Measurements from ENCODE around the gene TOMM5.

Gene TOMM5

DNA sequence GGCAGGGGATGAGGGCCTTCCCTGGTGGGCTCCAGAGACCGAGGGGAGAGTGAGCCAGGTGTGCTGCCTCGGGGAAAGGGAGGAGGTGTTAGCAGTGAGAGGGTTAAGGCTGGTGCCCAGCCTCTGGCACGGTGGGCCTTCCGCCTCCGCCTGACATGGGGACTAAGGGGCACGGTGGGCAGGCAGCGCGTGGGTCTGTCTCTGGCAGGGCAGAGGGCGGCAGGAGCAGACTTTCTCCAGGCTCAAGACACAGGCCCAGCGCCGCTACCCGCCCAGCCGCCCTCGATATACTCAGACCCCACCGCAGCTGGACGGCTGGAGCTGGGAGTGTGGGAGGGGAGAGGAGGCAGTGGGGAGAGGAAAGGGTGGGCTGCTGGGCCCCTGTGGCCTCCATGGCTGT, 43.4 kb upstream of the TOMM5 start:
- in situ Hi-C loops (cut with HindIII; ENCODE audit: low sequenced_read_pairs) = no loop called here
- TF ChIP-seq, protein P1, sequence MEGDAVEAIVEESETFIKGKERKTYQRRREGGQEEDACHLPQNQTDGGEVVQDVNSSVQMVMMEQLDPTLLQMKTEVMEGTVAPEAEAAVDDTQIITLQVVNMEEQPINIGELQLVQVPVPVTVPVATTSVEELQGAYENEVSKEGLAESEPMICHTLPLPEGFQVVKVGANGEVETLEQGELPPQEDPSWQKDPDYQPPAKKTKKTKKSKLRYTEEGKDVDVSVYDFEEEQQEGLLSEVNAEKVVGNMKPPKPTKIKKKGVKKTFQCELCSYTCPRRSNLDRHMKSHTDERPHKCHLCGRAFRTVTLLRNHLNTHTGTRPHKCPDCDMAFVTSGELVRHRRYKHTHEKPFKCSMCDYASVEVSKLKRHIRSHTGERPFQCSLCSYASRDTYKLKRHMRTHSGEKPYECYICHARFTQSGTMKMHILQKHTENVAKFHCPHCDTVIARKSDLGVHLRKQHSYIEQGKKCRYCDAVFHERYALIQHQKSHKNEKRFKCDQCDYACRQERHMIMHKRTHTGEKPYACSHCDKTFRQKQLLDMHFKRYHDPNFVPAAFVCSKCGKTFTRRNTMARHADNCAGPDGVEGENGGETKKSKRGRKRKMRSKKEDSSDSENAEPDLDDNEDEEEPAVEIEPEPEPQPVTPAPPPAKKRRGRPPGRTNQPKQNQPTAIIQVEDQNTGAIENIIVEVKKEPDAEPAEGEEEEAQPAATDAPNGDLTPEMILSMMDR (IDR thresholded peaks at IDR 0.05; ENCODE audit: low read depth, low read length, missing control alignments) = no peak
- DNase-seq (ENCODE audit: low read depth) = no peak
- H3K4me3 ChIP-seq (ENCODE audit: low read depth, low read length) = no peak overlapping the region

DNA sequence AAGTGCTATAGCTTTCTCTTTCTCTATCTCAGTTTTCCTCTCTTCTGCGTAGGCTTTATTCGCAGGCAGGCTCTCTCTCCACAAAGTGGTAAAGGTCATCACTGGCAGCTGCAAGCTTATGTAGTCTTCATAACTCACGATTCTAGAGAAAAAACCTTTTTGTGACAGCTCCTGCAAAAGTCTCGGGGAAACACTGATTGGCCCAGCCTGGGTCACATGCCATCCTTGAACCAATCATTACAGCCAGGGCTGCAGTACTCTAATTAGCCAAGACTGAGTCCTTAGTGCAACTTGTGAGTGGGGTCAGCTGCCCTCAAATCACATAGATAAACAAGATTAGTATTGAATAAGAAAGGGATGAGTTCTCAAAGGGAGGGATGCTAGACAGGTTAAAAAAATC, 40.1 kb upstream of the TOMM5 start:
- no peak for DNase-seq (ENCODE audit: low read depth)
- no peak overlapping the region for H3K4me3 ChIP-seq (ENCODE audit: low read depth, low read length)
- TF ChIP-seq, protein P1 (IDR thresholded peaks at IDR 0.05; ENCODE audit: low read depth, low read length, missing control alignments) = no peak
- in situ Hi-C loops (cut with HindIII; ENCODE audit: low sequenced_read_pairs) = no loop called here

DNA sequence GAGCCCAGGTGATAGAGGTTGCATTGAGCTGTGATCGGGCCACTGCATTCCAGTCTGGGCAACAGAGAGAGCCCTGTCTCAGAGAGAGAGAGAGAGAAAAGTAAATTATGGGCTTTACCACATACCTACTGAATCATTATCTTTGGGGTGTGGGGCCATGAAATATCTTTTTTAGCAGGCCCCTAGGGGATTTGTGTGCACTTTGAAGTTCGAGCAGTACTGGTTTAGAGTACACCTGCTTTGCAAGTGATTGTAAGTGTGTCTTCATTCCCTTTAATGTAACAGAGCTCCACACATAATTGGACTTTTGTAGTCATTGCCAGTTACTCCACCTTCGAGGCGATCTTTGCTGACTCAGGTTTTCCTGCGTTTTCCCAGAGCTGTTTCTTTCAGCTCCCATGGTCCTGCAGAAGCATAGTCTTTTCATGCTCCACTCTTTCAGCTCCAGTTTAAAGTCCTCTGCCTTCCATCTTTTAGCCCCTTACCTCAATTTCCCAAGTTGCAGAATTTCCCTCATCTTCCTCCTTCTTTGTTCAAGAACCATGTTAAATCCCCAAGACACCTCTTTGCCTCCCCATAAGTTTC, 34.4 kb upstream of the TOMM5 start:
- TF ChIP-seq, protein P1 (IDR thresholded peaks at IDR 0.05; ENCODE audit: low read depth, low read length, missing control alignments) = no peak
- in situ Hi-C loops (cut with HindIII; ENCODE audit: low sequenced_read_pairs) = no loop called here
- H3K4me3 ChIP-seq (ENCODE audit: low read depth, low read length) = no peak overlapping the region
- DNase-seq (ENCODE audit: low read depth) = no peak

DNA sequence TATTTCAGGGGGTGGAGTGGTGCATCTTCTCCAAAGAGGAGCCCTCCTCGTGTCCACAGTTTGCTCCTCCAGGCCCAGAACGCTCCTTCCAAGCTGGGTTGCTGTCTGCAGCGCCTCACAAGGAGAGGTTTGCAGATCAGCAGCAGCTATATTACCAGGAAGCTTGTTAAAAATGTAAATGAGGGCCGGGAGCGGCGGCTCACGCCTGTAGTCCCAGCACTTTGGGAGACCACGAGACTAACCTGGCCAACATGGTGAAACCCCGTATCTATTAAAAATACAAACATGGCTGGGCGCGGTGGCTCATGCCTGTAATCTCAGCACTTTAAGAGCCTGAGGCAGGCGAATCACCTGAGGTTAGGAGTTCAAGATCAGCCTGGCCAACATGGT, 33.4 kb upstream of the TOMM5 start:
- H3K4me3 ChIP-seq (ENCODE audit: low read depth, low read length) = no peak overlapping the region
- TF ChIP-seq, protein P1 (IDR thresholded peaks at IDR 0.05; ENCODE audit: low read depth, low read length, missing control alignments) = no peak
- DNase-seq (ENCODE audit: low read depth) = no peak
- in situ Hi-C loops (cut with HindIII; ENCODE audit: low sequenced_read_pairs) = no loop called here

DNA sequence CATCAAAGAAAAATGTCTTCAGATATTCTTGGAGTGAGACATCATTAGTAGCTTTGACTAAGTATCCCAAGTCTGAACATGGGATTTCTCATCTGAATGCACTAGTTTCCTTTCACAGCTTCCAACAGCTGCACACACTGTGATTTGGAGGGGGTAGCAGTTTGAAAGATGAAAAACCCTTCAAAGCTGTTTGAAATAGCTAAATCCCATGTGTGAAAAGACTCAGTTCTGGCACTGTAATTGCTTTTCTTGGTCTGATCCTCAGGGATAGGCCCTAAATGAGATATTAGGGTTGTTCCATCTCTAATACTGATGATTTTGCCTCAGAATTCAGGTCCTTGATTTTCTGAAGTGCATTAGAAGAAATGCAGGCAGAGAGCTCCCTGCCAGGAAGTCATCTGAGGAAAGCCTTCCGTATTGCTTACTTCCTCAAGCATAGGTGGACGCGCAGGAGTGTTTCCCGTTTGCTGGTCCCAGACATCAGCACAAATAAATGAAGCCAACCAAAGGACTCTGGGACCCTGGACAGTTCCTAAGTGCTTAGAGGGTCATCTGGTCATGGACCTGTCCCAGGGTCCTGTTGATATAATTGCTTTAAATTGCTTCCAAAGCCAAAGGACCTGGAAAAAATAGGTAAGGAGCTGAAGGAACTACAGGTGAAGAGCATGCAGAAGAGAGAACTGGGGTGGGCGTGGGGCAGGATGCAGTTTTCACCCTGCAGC, 32.8 kb upstream of the TOMM5 start:
- no peak overlapping the region for H3K4me3 ChIP-seq (ENCODE audit: low read depth, low read length)
- in situ Hi-C loops (cut with HindIII; ENCODE audit: low sequenced_read_pairs) = no loop called here
- TF ChIP-seq, protein P1 (IDR thresholded peaks at IDR 0.05; ENCODE audit: low read depth, low read length, missing control alignments) = no peak
- DNase-seq (ENCODE audit: low read depth) = no peak

DNA sequence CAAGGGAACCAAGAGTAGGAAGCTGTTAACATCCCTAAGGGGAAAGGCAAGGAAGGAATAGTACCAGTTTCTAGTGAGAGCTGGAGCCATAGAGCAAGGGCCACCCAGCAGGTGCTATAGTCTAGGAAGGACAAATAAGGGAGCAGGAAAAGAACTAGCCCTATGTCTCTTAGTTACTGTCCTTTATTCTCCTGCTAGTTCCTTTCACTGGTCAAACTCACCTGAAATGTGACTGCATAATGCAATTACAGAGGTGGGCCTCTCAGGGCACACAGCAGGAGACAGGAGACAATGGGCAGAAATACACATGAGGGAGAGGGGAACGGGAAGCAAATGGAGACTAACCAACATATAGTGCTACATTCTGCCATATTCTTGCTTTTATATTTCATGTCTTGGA, 31.7 kb upstream of the TOMM5 start:
- H3K4me3 ChIP-seq (ENCODE audit: low read depth, low read length) = no peak overlapping the region
- in situ Hi-C loops (cut with HindIII; ENCODE audit: low sequenced_read_pairs) = loop anchor here (5.0 kb wide), 2 partner anchors 33 to 83 kb away; no protein-coding TSS in a partner anchor
- TF ChIP-seq, protein P1 (IDR thresholded peaks at IDR 0.05; ENCODE audit: low read depth, low read length, missing control alignments) = no peak
- DNase-seq (ENCODE audit: low read depth) = no peak

Data from astrocyte of the cerebellum (primary cell).